Body of pancreas (tissue), 4 donors: ENCODE measurements around the gene HSD11B2. TPM values are rescaled to one million over a fixed set of nuclear protein-coding genes. Genes with fewer than 3 reads are reported as not detected.

Experiments
- ATAC-seq: fragments of 150-250 bp; one replicate; pipeline ENCODE4 v1.9.1; 2016
- DNase-seq, 4 donors: peaks; one replicate each; pipeline ENCODE4 v3.0.0-alpha.2; 2019
- H3K27ac ChIP-seq, 4 donors: fragments of 200-600 bp; sonication (generic); 1 replicate in 3 of 4; 2 replicates in 1 of 4; pipeline versions ENCODE4 v1.5.1 to v1.6.1; 2016 to 2019; ENCODE audit warnings: mild to moderate bottlenecking in 1 of 4, mixed read lengths in 1 of 4, moderate library complexity in 1 of 4
- H3K27me3 ChIP-seq, 2 donors: fragments of 200-600 bp; sonication (generic); one replicate each; pipeline ENCODE4 v1.6.0; 2016; ENCODE audit warnings: mild to moderate bottlenecking in 1 of 2
- H3K36me3 ChIP-seq, 2 donors: fragments of 200-600 bp; sonication (generic); replicated peaks in 1 of 2; 2 replicates each; pipeline ENCODE4 v1.5.1; 2016; ENCODE audit warnings: low read depth in 2 of 2; ENCODE audit not compliant: insufficient read depth in 1 of 2
- H3K4me1 ChIP-seq: fragments of 200-600 bp; sonication (generic); one replicate; pipeline ENCODE4 v1.6.0; 2016
- H3K4me3 ChIP-seq, 2 donors: fragments of 200-600 bp; sonication (generic); 1 replicate in 1 of 2; 2 replicates in 1 of 2; pipeline ENCODE4 v1.5.1; 2016 to 2019
- H3K9me3 ChIP-seq, 3 donors: fragments of 200-600 bp; sonication (generic); 1 replicate in 2 of 3; 2 replicates in 1 of 3; pipeline ENCODE4 v1.5.1; 2016
- POLR2A ChIP-seq, 3 donors: fragments of 450-650 bp; IDR thresholded peaks; one replicate each; pipeline ENCODE4 v1.6.1; 2016; ENCODE audit warnings: antibody characterized with exemption in 3 of 3, mild to moderate bottlenecking in 2 of 3
- WGBS, 2 donors: methylation state at CpG; one replicate each; pipeline ENCODE4 v1.1.5; 2017; 5-methylcytosine and 5-hydroxymethylcytosine counted together
- intact Hi-C: fragments of 100-400 bp; cut with DNase I; formaldehyde crosslinking; loops from one replicate; pipeline ENCODE4 v1.15.1; 2023
- total RNA-seq, 2 donors: library from RNA; depleted of rRNA; stranded (reverse); fragments of >200 nt; gene quantifications; one replicate each; pipeline ENCODE4 v1.1.0, GENCODE V29; 2016
- TF ChIP-seq, protein P1 (sequence below), 7 experiments: fragments of 450-650 bp in 4 of 7; fragments of 200-600 bp in 3 of 7; sonication (generic) in 3 of 7; IDR thresholded peaks; one replicate each; pipeline ENCODE4 v1.5.1; 2016 to 2019; ENCODE audit warnings: antibody characterized with exemption in 7 of 7

Gene HSD11B2
- total RNA-seq, 2 donors from 2014 or later = 5.4 to 13.8 TPM

DNA sequence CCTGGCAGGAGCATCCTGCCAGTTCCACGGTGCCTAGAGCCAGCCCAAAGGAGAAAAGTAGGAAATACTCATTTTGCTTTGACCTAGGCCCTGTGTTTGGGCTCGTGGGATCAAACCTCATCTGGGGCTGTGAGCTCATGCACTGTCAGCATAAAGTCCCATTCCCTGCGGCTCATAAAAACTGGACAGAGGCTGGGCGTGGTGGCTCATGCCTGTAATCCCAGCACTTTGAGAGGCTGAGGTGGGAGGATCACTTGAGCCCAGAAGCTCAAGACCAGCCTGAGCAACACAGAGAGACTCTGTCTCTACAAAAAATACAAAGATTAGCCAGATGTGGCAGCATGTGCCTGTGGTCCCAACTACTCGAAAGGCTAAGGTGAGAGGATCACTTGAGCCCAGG is 32.1 kb downstream of the HSD11B2 start:
- peaks cover 78% of the 10 kb centered on the region for H3K4me1 ChIP-seq
- intact Hi-C loops = no loop called here
- no peaks in the 10 kb centered on the region for H3K27me3 ChIP-seq
- H3K9me3 ChIP-seq = no peaks in the 10 kb centered on the region
- TF ChIP-seq POLR2A (IDR thresholded peaks at IDR 0.05) = no peak
- TF ChIP-seq, protein P1, sequence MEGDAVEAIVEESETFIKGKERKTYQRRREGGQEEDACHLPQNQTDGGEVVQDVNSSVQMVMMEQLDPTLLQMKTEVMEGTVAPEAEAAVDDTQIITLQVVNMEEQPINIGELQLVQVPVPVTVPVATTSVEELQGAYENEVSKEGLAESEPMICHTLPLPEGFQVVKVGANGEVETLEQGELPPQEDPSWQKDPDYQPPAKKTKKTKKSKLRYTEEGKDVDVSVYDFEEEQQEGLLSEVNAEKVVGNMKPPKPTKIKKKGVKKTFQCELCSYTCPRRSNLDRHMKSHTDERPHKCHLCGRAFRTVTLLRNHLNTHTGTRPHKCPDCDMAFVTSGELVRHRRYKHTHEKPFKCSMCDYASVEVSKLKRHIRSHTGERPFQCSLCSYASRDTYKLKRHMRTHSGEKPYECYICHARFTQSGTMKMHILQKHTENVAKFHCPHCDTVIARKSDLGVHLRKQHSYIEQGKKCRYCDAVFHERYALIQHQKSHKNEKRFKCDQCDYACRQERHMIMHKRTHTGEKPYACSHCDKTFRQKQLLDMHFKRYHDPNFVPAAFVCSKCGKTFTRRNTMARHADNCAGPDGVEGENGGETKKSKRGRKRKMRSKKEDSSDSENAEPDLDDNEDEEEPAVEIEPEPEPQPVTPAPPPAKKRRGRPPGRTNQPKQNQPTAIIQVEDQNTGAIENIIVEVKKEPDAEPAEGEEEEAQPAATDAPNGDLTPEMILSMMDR (IDR thresholded peaks at IDR 0.05) = no peak
- H3K36me3 ChIP-seq = no peaks in the 10 kb centered on the region
- ATAC-seq (no peak), DNase-seq (no peak)
- no peak overlapping the region for H3K4me3 ChIP-seq
- peak overlapping the region in 2 of 4 donors; percentile 86 to 94 for H3K27ac ChIP-seq
- WGBS, 2 donors = 79% methylated on average over 5 of the region's 5 CpGs

DNA sequence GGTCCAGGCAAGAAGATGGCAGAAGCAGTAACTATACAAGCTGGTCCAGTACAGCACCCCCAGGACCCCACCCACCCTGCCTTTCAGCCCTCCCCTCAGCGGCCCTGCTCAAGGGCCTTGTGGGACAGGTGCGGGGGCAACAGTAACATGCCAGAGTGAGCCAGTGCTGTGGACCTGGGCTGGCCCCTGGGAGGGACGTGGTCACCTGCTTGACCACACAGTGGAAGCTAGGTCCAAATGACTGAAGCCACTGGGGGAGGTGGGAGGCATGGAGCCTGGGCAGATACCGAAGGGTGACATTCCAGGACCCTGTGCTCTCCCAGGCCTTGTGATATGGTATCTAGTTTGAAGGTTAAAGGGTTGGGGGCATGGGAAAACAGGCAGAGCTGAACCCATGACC is 32.8 kb downstream of the HSD11B2 start:
- ATAC-seq = no peak
- no peak for TF ChIP-seq POLR2A (IDR thresholded peaks at IDR 0.05)
- TF ChIP-seq, protein P1 (IDR thresholded peaks at IDR 0.05) = no peak
- Histone ChIP-seq H3K36me3 (no peaks in the 10 kb centered on the region), H3K27ac (no peak overlapping the region), H3K4me1 (peaks cover 75% of the 10 kb centered on the region), H3K9me3 (no peaks in the 10 kb centered on the region), H3K27me3 (no peaks in the 10 kb centered on the region), H3K4me3 (no peak overlapping the region)
- intact Hi-C loops = no loop called here
- no peak for DNase-seq
- WGBS, 2 donors = 33 to 72% methylated on average over 1 to 4 of the region's 4 CpGs

DNA sequence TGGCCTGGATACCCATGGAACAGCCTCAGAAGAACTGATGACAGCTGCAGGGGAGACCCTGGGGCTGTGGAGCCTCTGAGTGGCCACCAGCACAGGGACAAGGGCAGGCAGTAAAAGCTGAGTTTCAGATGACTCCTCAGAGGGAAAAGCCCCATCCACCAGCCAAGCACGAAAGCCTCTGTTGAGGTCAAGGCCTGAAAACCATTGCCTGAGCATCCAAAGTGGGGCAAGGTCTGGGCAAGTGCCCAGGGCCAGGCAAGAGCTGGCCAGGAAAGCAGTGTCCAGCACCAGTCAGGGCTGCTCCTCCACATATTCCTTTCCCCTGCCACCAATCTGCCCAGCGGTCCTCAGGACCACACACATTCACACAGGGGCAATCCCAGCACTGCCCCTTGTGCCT is 33.6 kb downstream of the HSD11B2 start:
- no peak overlapping the region for H3K27ac ChIP-seq
- H3K27me3 ChIP-seq = no peaks in the 10 kb centered on the region
- no peaks in the 10 kb centered on the region for H3K36me3 ChIP-seq
- H3K4me3 ChIP-seq = no peak overlapping the region
- peaks cover 71% of the 10 kb centered on the region for H3K4me1 ChIP-seq
- H3K9me3 ChIP-seq = no peaks in the 10 kb centered on the region
- ATAC-seq (no peak), DNase-seq (no peak)
- WGBS, 2 donors = 58 to 67% methylated on average over 1 to 2 of the region's 2 CpGs
- TF ChIP-seq, protein P1 (IDR thresholded peaks at IDR 0.05) = no peak
- no peak for TF ChIP-seq POLR2A (IDR thresholded peaks at IDR 0.05)
- intact Hi-C loops = no loop called here

DNA sequence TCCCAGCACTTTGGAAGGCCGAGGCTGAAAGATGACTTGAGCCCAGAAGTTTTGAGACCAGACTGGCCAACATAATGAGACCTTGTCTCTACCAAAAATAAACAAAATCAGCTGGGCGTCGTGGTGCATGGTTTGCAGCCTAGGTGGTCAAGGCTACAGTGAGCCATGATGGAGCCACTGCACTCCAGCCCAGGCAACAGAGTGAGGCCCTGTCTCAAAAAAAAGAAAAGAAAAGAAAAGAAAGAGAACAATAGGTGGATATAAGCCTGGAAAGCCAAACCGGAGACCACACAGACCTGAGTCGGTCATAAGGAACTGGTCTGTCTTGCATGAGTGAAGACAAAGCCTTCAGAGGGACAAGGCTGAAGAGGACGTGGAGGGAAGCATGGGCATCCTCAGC is 35.7 kb downstream of the HSD11B2 start:
- 55 to 58% methylated on average over 6 of the region's 6 CpGs for WGBS, 2 donors
- H3K36me3 ChIP-seq = no peaks in the 10 kb centered on the region
- ATAC-seq (no peak), DNase-seq (no peak)
- no peak overlapping the region for H3K27ac ChIP-seq
- intact Hi-C loops = loop anchor here (5.0 kb wide), 1 partner anchor 39 kb away; no protein-coding TSS in a partner anchor
- H3K4me3 ChIP-seq = no peak overlapping the region
- no peak for TF ChIP-seq POLR2A (IDR thresholded peaks at IDR 0.05)
- TF ChIP-seq, protein P1 (IDR thresholded peaks at IDR 0.05) = no peak
- peaks cover 70% of the 10 kb centered on the region for H3K4me1 ChIP-seq
- no peaks in the 10 kb centered on the region for H3K9me3 ChIP-seq
- H3K27me3 ChIP-seq = no peaks in the 10 kb centered on the region

DNA sequence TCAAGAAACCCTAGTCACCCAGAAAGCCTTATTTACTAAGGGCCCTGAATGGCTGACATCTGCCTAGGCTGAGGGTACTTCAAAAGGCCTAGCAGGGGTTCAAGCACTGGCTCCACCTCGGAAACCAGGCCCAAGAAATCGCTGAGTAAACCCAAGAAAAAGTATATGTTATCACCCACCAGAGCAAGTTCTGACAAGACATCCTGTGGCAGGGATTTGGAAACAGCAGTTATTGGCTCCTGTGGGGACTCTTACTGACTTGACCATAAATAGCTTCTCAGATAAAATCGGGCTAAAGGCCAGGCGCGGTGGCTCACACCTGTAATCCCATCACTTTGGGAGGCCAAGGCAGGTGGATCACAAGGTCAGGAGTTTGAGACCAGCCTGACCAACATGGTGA is 37.8 kb downstream of the HSD11B2 start:
- Histone ChIP-seq H3K36me3 (no peaks in the 10 kb centered on the region), H3K4me3 (no peak overlapping the region), H3K4me1 (peaks cover 57% of the 10 kb centered on the region), H3K9me3 (no peaks in the 10 kb centered on the region), H3K27ac (no peak overlapping the region), H3K27me3 (no peaks in the 10 kb centered on the region)
- DNase-seq (no peak), ATAC-seq (no peak)
- intact Hi-C loops = loop anchor here (5.0 kb wide), 1 partner anchor 41 kb away; no protein-coding TSS in a partner anchor
- WGBS, 2 donors = 59 to 64% methylated on average over 4 to 5 of the region's 5 CpGs
- TF ChIP-seq, protein P1 (IDR thresholded peaks at IDR 0.05) = no peak
- TF ChIP-seq POLR2A (IDR thresholded peaks at IDR 0.05) = no peak
